HEK293 (cell line): ENCODE data around the gene RBCK1.

Source experiments
- MYNN ChIP-seq: fragments of 450-650 bp; formaldehyde crosslinking; IDR thresholded peaks from 2 replicates; pipeline ENCODE4 v1.5.1; 2016; ENCODE audit warnings: missing biosample characterization, missing genetic modification characterization, borderline replicate concordance
- RBAK ChIP-seq: fragments of 450-650 bp; formaldehyde crosslinking; IDR thresholded peaks from 2 replicates; pipeline ENCODE4 v1.5.1; 2016; ENCODE audit warnings: missing biosample characterization, missing genetic modification characterization

- TF ChIP-seq MYNN (no peak), RBAK (tag by site-specific recombination) (no peak)
These were observed 36.9 kb upstream of the RBCK1 start for GRCh38 chr20:370977-371754.
